ENCODE measurements around the gene ZG16B.

DNA sequence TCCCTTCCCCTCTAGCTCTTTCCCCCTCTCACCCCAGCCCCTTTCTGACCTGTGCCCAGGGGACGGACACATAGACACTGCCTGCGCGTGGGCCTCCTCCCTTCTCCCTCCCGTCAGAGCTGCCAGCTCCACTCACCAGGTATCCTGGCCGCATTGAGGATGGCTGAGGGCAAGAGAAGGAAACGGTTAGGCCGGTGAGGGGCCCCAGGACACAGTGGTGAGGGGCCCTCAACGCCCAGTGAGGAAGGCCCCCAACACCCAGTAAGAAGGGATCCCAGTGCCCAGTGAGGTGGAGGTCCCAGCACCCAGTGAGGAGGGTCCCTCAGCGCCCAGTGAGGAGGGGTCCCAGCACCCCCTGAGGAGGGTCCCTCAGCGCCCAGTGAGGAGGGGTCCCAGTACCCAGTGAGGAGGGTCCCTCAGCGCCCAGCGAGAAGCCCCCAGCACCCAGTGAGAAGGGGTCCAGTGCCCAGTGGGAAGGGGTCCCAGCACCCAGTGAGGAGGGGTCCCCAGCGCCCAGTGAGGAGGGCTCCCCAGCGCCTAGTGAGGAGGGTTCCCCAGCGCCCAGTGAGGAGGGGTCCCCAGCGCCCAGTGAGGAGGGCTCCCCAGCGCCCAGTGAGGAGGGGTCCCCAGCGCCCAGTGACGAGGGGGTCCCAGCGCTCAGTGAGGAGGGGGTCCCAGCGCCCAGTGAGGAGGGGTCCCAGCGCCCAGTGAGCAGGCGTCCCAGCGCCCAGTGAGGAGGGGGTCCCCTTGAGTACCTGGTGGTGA, 26.8 kb downstream of the ZG16B start:
- no peak for TF ChIP-seq POLR2A (IDR thresholded peaks at IDR 0.05)
- TF ChIP-seq, protein P1, sequence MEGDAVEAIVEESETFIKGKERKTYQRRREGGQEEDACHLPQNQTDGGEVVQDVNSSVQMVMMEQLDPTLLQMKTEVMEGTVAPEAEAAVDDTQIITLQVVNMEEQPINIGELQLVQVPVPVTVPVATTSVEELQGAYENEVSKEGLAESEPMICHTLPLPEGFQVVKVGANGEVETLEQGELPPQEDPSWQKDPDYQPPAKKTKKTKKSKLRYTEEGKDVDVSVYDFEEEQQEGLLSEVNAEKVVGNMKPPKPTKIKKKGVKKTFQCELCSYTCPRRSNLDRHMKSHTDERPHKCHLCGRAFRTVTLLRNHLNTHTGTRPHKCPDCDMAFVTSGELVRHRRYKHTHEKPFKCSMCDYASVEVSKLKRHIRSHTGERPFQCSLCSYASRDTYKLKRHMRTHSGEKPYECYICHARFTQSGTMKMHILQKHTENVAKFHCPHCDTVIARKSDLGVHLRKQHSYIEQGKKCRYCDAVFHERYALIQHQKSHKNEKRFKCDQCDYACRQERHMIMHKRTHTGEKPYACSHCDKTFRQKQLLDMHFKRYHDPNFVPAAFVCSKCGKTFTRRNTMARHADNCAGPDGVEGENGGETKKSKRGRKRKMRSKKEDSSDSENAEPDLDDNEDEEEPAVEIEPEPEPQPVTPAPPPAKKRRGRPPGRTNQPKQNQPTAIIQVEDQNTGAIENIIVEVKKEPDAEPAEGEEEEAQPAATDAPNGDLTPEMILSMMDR (IDR thresholded peaks at IDR 0.05) = no peak

Measured in right lobe of liver (tissue), 4 donors.